A549 (cell line): ENCODE measurements around the gene NOS1AP. TPM values are rescaled to one million over a fixed set of nuclear protein-coding genes. Genes with fewer than 3 reads are reported as not detected.

ENCODE experiments used
- ATAC-seq, 2 experiments: fragments of 200-7000 bp in 1 of 2; fragments of >200 bp in 1 of 2; cut with Nextera tagmentation in 1 of 2; cut with Tn5 transposase in 1 of 2; 3 replicates each; pipeline versions ENCODE4 v1.8.0 to v1.9.1; 2018 to 2020; ENCODE audit warnings: mild to moderate bottlenecking in 1 of 2, moderate library complexity in 1 of 2
- CTCF ChIA-PET: fragments of 300-600 bp; sonication (Branson Sonifier 250); formaldehyde crosslinking; extraction: SDS; loops from one replicate; lab custom pipeline; 2021; ENCODE audit warnings: antibody characterized with exemption, inconsistent platforms; lab: Yijun Ruan, JAX
- POLR2A ChIA-PET: fragments of 350-600 bp; formaldehyde crosslinking; extraction: SDS; loops from one replicate; lab custom pipeline; 2021; ENCODE audit warnings: antibody characterized with exemption, inconsistent platforms; lab: Yijun Ruan, JAX
- DNase-seq, 2 experiments: peaks; one replicate each; pipeline versions ENCODE4 v3.0.0 to v3.0.0-alpha.2; 2011 to 2016; ENCODE audit warnings: low read depth in 1 of 2, low spot score in 1 of 2
- FAIRE-seq: peaks from 2 replicates; lab custom pipeline; 2011; peaks lifted over from hg19 to GRCh38; lab: Jason Lieb, UNC
- H3K27ac ChIP-seq, 2 experiments: fragments of >200 bp; sonication (Bioruptor Twin); formaldehyde crosslinking; 3 replicates each; pipeline ENCODE4 v1.5.1; 2016 to 2017
- H3K4me1 ChIP-seq: fragments of >200 bp; sonication (Bioruptor Twin); formaldehyde crosslinking; 3 replicates; pipeline ENCODE4 v1.6.1; 2016
- H3K4me2 ChIP-seq: fragments of >200 bp; sonication (Bioruptor Twin); formaldehyde crosslinking; 3 replicates; pipeline ENCODE4 v1.6.1; 2016
- H3K4me3 ChIP-seq: fragments of >200 bp; sonication (Bioruptor Twin); formaldehyde crosslinking; 3 replicates; pipeline ENCODE4 v1.5.1; 2016
- H3K9me3 ChIP-seq: fragments of >200 bp; sonication (Bioruptor Twin); formaldehyde crosslinking; 3 replicates; pipeline ENCODE4 v1.6.1; 2016
- BHLHE40 ChIP-seq: IDR thresholded peaks from 2 replicates; pipeline ENCODE4 v1.6.1; 2012; ENCODE audit warnings: low read depth, low read length, inconsistent platforms
- CBX8 ChIP-seq: fragments of 200-600 bp; sonication (generic); IDR thresholded peaks from 2 replicates; pipeline ENCODE4 v1.6.1; 2016
- CHD2 ChIP-seq: fragments of 150-350 bp; IDR thresholded peaks from 2 replicates; pipeline ENCODE4 v1.6.1; 2014; ENCODE audit warnings: low read length; ENCODE audit not compliant: partially characterized antibody
- E2F6 ChIP-seq: IDR thresholded peaks from 2 replicates; pipeline ENCODE4 v1.6.1; 2012; ENCODE audit warnings: low read depth, borderline replicate concordance
- ELK1 ChIP-seq: fragments of 150-350 bp; IDR thresholded peaks from 2 replicates; pipeline ENCODE4 v1.6.1; 2014; ENCODE audit warnings: low read depth, mild to moderate bottlenecking, low read length
- FOSB ChIP-seq: fragments of 250-450 bp; sonication (Bioruptor Pico); IDR thresholded peaks from 2 replicates; pipeline ENCODE4 v1.5.0; 2020; ENCODE audit warnings: mild to moderate bottlenecking, moderate library complexity
- FOXS1 ChIP-seq: fragments of 250-450 bp; sonication (Bioruptor Pico); IDR thresholded peaks from 2 replicates; pipeline ENCODE4 v1.5.0; 2020; ENCODE audit warnings: mild to moderate bottlenecking, moderate library complexity
- HES2 ChIP-seq: fragments of >200 bp; sonication (Bioruptor Twin); formaldehyde crosslinking; IDR thresholded peaks from 2 replicates; pipeline ENCODE4 v1.6.1; 2016
- HEYL ChIP-seq: fragments of 250-450 bp; sonication (Bioruptor Pico); IDR thresholded peaks from 2 replicates; pipeline ENCODE4 v1.8.0; 2021; ENCODE audit warnings: mild to moderate bottlenecking, moderate library complexity
- HOXA7 ChIP-seq: fragments of 250-450 bp; sonication (Bioruptor Pico); IDR thresholded peaks from 2 replicates; pipeline ENCODE4 v1.5.0; 2020; ENCODE audit warnings: mild to moderate bottlenecking, moderate library complexity
- MAX ChIP-seq: IDR thresholded peaks from 2 replicates; pipeline ENCODE4 v1.6.1; 2012
- MYC ChIP-seq: IDR thresholded peaks from 2 replicates; pipeline ENCODE4 v1.6.1; 2012; ENCODE audit warnings: mild to moderate bottlenecking, inconsistent platforms, low read length, improper control_type of control experiment, borderline replicate concordance
- NR3C1 ChIP-seq: fragments of >200 bp; sonication (Bioruptor Twin); formaldehyde crosslinking; IDR thresholded peaks from 3 replicates; pipeline ENCODE4 v1.6.1; 2017
- PHF8 ChIP-seq: fragments of 200-600 bp; sonication (generic); IDR thresholded peaks from 2 replicates; pipeline ENCODE4 v1.6.1; 2016; ENCODE audit warnings: low read depth, mild to moderate bottlenecking, antibody characterized with exemption, moderate library complexity, borderline replicate concordance
- POLR2AphosphoS2 ChIP-seq: conservative IDR thresholded peaks from 2 replicates; pipeline ENCODE4 v1.6.1; 2012; ENCODE audit warnings: low read length, improper control_type of control experiment, inconsistent platforms
- RARB ChIP-seq: fragments of 250-450 bp; sonication (Bioruptor Pico); IDR thresholded peaks from 2 replicates; pipeline ENCODE4 v1.8.0; 2021; ENCODE audit warnings: mild to moderate bottlenecking, moderate library complexity
- RNF2 ChIP-seq: fragments of 200-600 bp; sonication (generic); IDR thresholded peaks from 2 replicates; pipeline ENCODE4 v1.6.1; 2016; ENCODE audit warnings: low read depth, mild to moderate bottlenecking, antibody characterized with exemption, moderate library complexity, borderline replicate concordance
- SREBF2 ChIP-seq: fragments of 450-650 bp; IDR thresholded peaks from 2 replicates; pipeline ENCODE4 v1.6.1; 2014; ENCODE audit warnings: mild to moderate bottlenecking, moderate library complexity
- TFCP2L1 ChIP-seq: fragments of 250-450 bp; sonication (Bioruptor Pico); IDR thresholded peaks from 2 replicates; pipeline ENCODE4 v1.5.0; 2021; ENCODE audit warnings: mild to moderate bottlenecking
- TP53 ChIP-seq: fragments of 250-450 bp; sonication (Bioruptor Pico); IDR thresholded peaks from 2 replicates; pipeline ENCODE4 v1.5.0; 2021; ENCODE audit warnings: mild to moderate bottlenecking, moderate library complexity
- ZC3H11A ChIP-seq: fragments of 450-650 bp; IDR thresholded peaks from 2 replicates; pipeline ENCODE4 v1.6.1; 2014; ENCODE audit warnings: antibody characterized with exemption, mild to moderate bottlenecking
- ZFP36 ChIP-seq: fragments of 450-650 bp; IDR thresholded peaks from 2 replicates; pipeline ENCODE4 v1.6.1; 2014; ENCODE audit warnings: borderline replicate concordance; ENCODE audit not compliant: partially characterized antibody
- ZSCAN20 ChIP-seq: fragments of 250-450 bp; sonication (Bioruptor Pico); IDR thresholded peaks from 2 replicates; pipeline ENCODE4 v1.8.0; 2022; ENCODE audit warnings: mild to moderate bottlenecking, moderate library complexity
- WGBS: methylation state at CpG from one replicate; pipeline ENCODE4 v1.1.6; 2017; ENCODE audit errors: missing lambda C conversion rate; 5-methylcytosine and 5-hydroxymethylcytosine counted together
- polyA plus RNA-seq, 4 experiments: library from polyadenylated mRNA; depleted of rRNA in 3 of 4; stranded (reverse); fragments of >200 nt; fragmentation: RNase III in 1 of 4; extraction: RNeasy Plus Mini Kit Qiagen cat#74134 plus additional on column Dnase treatment in 1 of 4; gene quantifications; 2 replicates in 3 of 4; 3 replicates in 1 of 4; pipeline ENCODE4 v1.2.3, GENCODE V29; 2011 to 2017

NOS1AP gene
- polyA plus RNA-seq, 2 of the 4 experiments (the other 2 are of a cell fraction): 0.17 to 0.25 TPM

GRCh38 chr1:162072740-162073139 lies 3.2 kb downstream of the NOS1AP start:
- POLR2A ChIA-PET: no interaction called here
- peaks cover 9% of the 10 kb centered on the region; the same call in 1 of the 3 replicates for H3K4me1 ChIP-seq
- TF ChIP-seq MAX (no peak), NR3C1 (no peak), ZFP36 (no peak), E2F6 (no peak)
- CTCF ChIA-PET: interaction anchor here (0.9 kb wide), 1 partner anchor 204 kb away, joined by 3 read pairs; no protein-coding TSS in a partner anchor
- ATAC-seq: no peak
- no peak for FAIRE-seq
- peaks cover 7% of the 10 kb centered on the region; the same call in 1 of the 3 replicates for H3K9me3 ChIP-seq
- WGBS: 28% methylated on average over 3 of the region's 3 CpGs
- no peak overlapping the region for H3K27ac ChIP-seq
- no peak for DNase-seq
- H3K4me2 ChIP-seq: no peak overlapping the region
- H3K4me3 ChIP-seq: no peak overlapping the region

GRCh38 chr1:162074276-162075005 lies 5.0 kb downstream of the NOS1AP start:
- Histone ChIP-seq H3K4me2 (no peak overlapping the region), H3K4me1 (peaks cover 6% of the 10 kb centered on the region; the same call in 1 of the 3 replicates), H3K9me3 (peaks cover 7% of the 10 kb centered on the region; the same call in 1 of the 3 replicates), H3K4me3 (no peak overlapping the region), H3K27ac (no peak overlapping the region)
- WGBS: 31% methylated on average over 4 of the region's 4 CpGs
- FAIRE-seq (no peak), ATAC-seq (no peak), DNase-seq (no peak)
- ChIA-PET POLR2A (no interaction called here), CTCF (interaction anchor here (1.2 to 1.9 kb wide), 2 partner anchors 13 to 19 kb away, joined by 4 read pairs; no protein-coding TSS in a partner anchor)
- TF ChIP-seq ZSCAN20: no peak
- TF ChIP-seq PHF8: no peak
- no peak for TF ChIP-seq SREBF2
- no peak for TF ChIP-seq RARB (CRISPR knock-in tag)
- no peak for TF ChIP-seq ZC3H11A

- Histone ChIP-seq H3K27ac (no peak overlapping the region), H3K4me3 (no peak overlapping the region), H3K4me2 (no peak overlapping the region), H3K9me3 (peaks cover 7% of the 10 kb centered on the region; the same call in 1 of the 3 replicates), H3K4me1 (no peaks in the 10 kb centered on the region)
- ChIA-PET CTCF (interaction anchor here (1.9 kb wide), 1 partner anchor 11 kb away, joined by 4 read pairs; no protein-coding TSS in a partner anchor), POLR2A (no interaction called here)
- FAIRE-seq: no peak
- DNase-seq: no peak
- no peak for ATAC-seq
- TF ChIP-seq HOXA7 (CRISPR knock-in tag) (no peak), FOSB (CRISPR knock-in tag) (no peak), RNF2 (no peak), TP53 (CRISPR knock-in tag) (no peak), HES2 (no peak)
- WGBS: 36% methylated on average over 3 of the region's 3 CpGs
Measured at GRCh38 chr1:162075862-162076261, 6.4 kb downstream of the NOS1AP start.

- Histone ChIP-seq H3K4me2 (no peak overlapping the region), H3K4me1 (0 out of 3 replicates have a peak, but pooled peaks cover 4% of the 10 kb centered on the region), H3K27ac (no peak overlapping the region)
- DNase-seq: no peak
- CTCF ChIA-PET: no interaction called here
- ATAC-seq: no peak
- no peak for TF ChIP-seq BHLHE40
- TF ChIP-seq TFCP2L1: no peak
- no peak for TF ChIP-seq HOXA7 (CRISPR knock-in tag)
- no peak for TF ChIP-seq FOXS1 (CRISPR knock-in tag)
- TF ChIP-seq SREBF2: no peak
- no peak for TF ChIP-seq POLR2AphosphoS2
- TF ChIP-seq CHD2: no peak
- no peak for TF ChIP-seq HEYL (CRISPR knock-in tag)
- no peak for TF ChIP-seq TP53 (CRISPR knock-in tag)
- TF ChIP-seq FOSB (CRISPR knock-in tag): no peak
- no peak for TF ChIP-seq MAX
- no peak for TF ChIP-seq MYC
- no peak for TF ChIP-seq CBX8
- TF ChIP-seq ELK1: no peak
- TF ChIP-seq, all 56 proteins: peak for 0
- Histone ChIP-seq H3K4me3 (no peak overlapping the region), H3K9me3 (peaks cover 7% of the 10 kb centered on the region; the same call in 1 of the 3 replicates)
- POLR2A ChIA-PET: no interaction called here
- WGBS: 100% methylated on average over 1 of the region's 1 CpG
- FAIRE-seq: no peak
Measured at GRCh38 chr1:162077648-162078299, 8.3 kb downstream of the NOS1AP start.
